Chondrocyte (in vitro differentiated cells): ENCODE results near the gene HTD2. TPM values are rescaled to one million over a fixed set of nuclear protein-coding genes. Genes with fewer than 3 reads are reported as not detected.
A peak's percentile ranks its signal among the peaks of the same experiment; 100 is the strongest.
"Not testable (repeated sequence)": the region's sequence is repeated elsewhere in the genome, so short reads cannot be mapped to it uniquely, and the experiment has no call there.

ENCODE experiments used
- DNase-seq: peaks from one replicate; pipeline ENCODE4 v3.0.0; 2021; ENCODE audit warnings: mixed read lengths, low spot score
- H3K27ac Mint-ChIP-seq: one replicate; pipeline ENCODE4 v1.8.0; 2021; ENCODE audit warnings: mild to moderate bottlenecking, moderate library complexity, mixed read lengths; ENCODE audit not compliant: unreplicated experiment
- H3K27me3 Mint-ChIP-seq: 2 replicates; pipeline ENCODE4 v1.8.0; 2021; ENCODE audit warnings: low read depth, mixed read lengths
- H3K36me3 Mint-ChIP-seq: 2 replicates; pipeline ENCODE4 v1.8.0; 2021; ENCODE audit warnings: low read depth, mixed read lengths
- H3K4me1 Mint-ChIP-seq: 2 replicates; pipeline ENCODE4 v1.8.0; 2021; ENCODE audit warnings: low read depth, mild to moderate bottlenecking, mixed read lengths
- H3K4me3 Mint-ChIP-seq: one replicate; pipeline ENCODE4 v1.8.0; 2021; ENCODE audit warnings: mild to moderate bottlenecking, moderate library complexity, mixed read lengths; ENCODE audit not compliant: unreplicated experiment
- H3K9me3 Mint-ChIP-seq: 2 replicates; pipeline ENCODE4 v1.8.0; 2021; ENCODE audit warnings: low read depth, mixed read lengths
- CTCF ChIP-seq: fragments of 200-600 bp; sonication (generic); IDR thresholded peaks from 2 replicates; pipeline ENCODE4 v1.5.0; 2021; ENCODE audit warnings: antibody characterized with exemption, mild to moderate bottlenecking, moderate library complexity
- total RNA-seq: library from RNA; stranded (reverse); gene quantifications from 3 replicates; pipeline ENCODE4 v1.2.1, GENCODE V29; 2021

The HTD2 gene
- total RNA-seq, 1 donor from 2014 or later: 5.0 TPM

- Mint-ChIP-seq H3K9me3 (no peaks in the 10 kb centered on the region), H3K4me1 (no peaks in the 10 kb centered on the region), H3K27me3 (no peaks in the 10 kb centered on the region), H3K36me3 (peaks cover 4% of the 10 kb centered on the region), H3K27ac (no peak overlapping the region), H3K4me3 (no peak overlapping the region)
- TF ChIP-seq CTCF: peak; percentile 26
- DNase-seq: no peak
These were observed 18.1 kb upstream of the HTD2 start for GRCh38 chr3:58288011-58288728.

GRCh38 chr3:58288964-58289613 lies 17.2 kb upstream of the HTD2 start:
- not testable (repeated sequence) for H3K27me3 Mint-ChIP-seq, H3K36me3 Mint-ChIP-seq, H3K27ac Mint-ChIP-seq, H3K4me1 Mint-ChIP-seq, DNase-seq, H3K9me3 Mint-ChIP-seq, H3K4me3 Mint-ChIP-seq

- not testable (repeated sequence) for H3K36me3 Mint-ChIP-seq, H3K4me1 Mint-ChIP-seq, H3K4me3 Mint-ChIP-seq, H3K27me3 Mint-ChIP-seq, H3K27ac Mint-ChIP-seq, H3K9me3 Mint-ChIP-seq, DNase-seq
These were observed 15.9 kb upstream of the HTD2 start for GRCh38 chr3:58290446-58290845.

GRCh38 chr3:58291671-58292338 lies 14.5 kb upstream of the HTD2 start:
- TF ChIP-seq CTCF: no peak
- Mint-ChIP-seq H3K27me3 (no peaks in the 10 kb centered on the region), H3K4me1 (no peaks in the 10 kb centered on the region), H3K4me3 (no peak overlapping the region), H3K27ac (peak overlapping the region; percentile 42), H3K36me3 (peaks cover 3% of the 10 kb centered on the region), H3K9me3 (peaks cover 4% of the 10 kb centered on the region)
- DNase-seq: no peak

GRCh38 chr3:58292866-58293265 lies 13.5 kb upstream of the HTD2 start:
- DNase-seq: no peak
- Mint-ChIP-seq H3K36me3 (peaks cover 3% of the 10 kb centered on the region), H3K4me1 (no peaks in the 10 kb centered on the region), H3K4me3 (no peak overlapping the region), H3K9me3 (peaks cover 4% of the 10 kb centered on the region), H3K27me3 (no peaks in the 10 kb centered on the region), H3K27ac (no peak overlapping the region)
- no peak for TF ChIP-seq CTCF

- Mint-ChIP-seq H3K4me1 (no peaks in the 10 kb centered on the region), H3K9me3 (peaks cover 4% of the 10 kb centered on the region), H3K4me3 (no peak overlapping the region), H3K36me3 (peaks cover 3% of the 10 kb centered on the region), H3K27me3 (no peaks in the 10 kb centered on the region), H3K27ac (no peak overlapping the region)
- TF ChIP-seq CTCF: no peak
- DNase-seq: no peak
These were observed 12.8 kb upstream of the HTD2 start for GRCh38 chr3:58293516-58293915.
